ENCODE results near the gene CACNG3.
A peak's percentile ranks its signal among the peaks of the same experiment; 100 is the strongest.

CACNG3 gene

DNA sequence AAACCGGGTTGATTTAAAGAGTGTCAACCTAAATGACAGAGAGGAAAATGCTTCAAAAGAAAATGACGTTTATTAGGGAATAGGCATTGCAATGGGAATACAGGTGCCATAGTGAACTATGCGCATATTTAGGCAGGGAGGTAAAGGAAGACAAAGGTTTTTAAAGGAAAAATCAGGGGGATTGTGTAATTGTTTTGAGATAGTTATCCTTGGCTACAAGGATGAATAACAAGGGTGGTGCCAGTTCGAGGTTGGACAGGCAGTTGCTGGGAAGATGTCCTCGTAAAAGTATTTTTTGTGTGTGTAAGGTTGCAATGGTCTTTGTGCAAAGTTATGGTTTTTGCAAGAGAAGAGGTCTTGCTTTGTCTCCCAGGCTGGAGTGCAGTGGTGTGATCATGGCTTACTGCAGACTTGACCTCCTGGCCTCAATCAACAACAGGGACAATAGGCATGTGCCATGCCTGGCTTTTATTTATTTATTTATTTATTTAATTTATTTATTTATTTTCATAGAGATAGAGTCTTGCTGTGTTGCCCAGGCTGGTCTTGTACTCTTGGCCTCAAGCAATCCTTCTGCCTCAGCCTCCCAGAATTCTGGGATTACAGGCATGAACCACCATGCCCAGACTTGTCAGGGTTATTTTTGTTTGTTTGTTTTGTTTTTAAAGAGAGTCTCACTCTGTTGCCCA is 63.1 kb downstream of the CACNG3 start:
- H3K9me3 ChIP-seq (ENCODE audit: severe bottlenecking): no peaks in the 10 kb centered on the region
- H3K4me3 ChIP-seq (ENCODE audit: low read depth, low read length): no peak overlapping the region
- no peaks in the 10 kb centered on the region for H3K27me3 ChIP-seq (ENCODE audit: insufficient read depth, low read depth, severe bottlenecking)
- no peaks in the 10 kb centered on the region for H3K36me3 ChIP-seq
- DNase-seq: no peak
- TF ChIP-seq, protein P1, sequence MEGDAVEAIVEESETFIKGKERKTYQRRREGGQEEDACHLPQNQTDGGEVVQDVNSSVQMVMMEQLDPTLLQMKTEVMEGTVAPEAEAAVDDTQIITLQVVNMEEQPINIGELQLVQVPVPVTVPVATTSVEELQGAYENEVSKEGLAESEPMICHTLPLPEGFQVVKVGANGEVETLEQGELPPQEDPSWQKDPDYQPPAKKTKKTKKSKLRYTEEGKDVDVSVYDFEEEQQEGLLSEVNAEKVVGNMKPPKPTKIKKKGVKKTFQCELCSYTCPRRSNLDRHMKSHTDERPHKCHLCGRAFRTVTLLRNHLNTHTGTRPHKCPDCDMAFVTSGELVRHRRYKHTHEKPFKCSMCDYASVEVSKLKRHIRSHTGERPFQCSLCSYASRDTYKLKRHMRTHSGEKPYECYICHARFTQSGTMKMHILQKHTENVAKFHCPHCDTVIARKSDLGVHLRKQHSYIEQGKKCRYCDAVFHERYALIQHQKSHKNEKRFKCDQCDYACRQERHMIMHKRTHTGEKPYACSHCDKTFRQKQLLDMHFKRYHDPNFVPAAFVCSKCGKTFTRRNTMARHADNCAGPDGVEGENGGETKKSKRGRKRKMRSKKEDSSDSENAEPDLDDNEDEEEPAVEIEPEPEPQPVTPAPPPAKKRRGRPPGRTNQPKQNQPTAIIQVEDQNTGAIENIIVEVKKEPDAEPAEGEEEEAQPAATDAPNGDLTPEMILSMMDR (IDR thresholded peaks at IDR 0.05; ENCODE audit: low read depth, low read length): no peak
- H3K27ac ChIP-seq: no peak overlapping the region

DNA sequence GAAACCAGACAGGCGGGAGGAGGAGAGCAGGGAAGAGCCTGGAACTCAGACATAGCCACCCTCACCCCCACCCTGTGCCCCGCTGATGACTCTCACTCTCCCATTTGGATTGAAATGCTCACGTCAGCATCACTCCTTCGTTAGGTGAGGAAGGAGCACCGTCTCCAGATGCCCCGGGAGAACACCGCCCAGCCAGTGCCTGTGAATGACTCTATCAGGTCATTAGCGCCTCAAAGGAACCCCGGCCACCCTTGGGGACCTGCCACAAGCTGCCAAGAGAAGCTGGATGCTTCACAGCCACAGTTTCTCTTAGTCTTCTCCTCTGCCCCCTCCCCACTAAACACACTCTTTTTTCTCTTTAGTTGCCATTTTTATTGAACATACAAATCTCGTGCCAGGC is 66.0 kb downstream of the CACNG3 start:
- no peak overlapping the region for H3K4me3 ChIP-seq (ENCODE audit: low read depth, low read length)
- no peak overlapping the region for H3K27ac ChIP-seq
- no peaks in the 10 kb centered on the region for H3K9me3 ChIP-seq (ENCODE audit: severe bottlenecking)
- H3K36me3 ChIP-seq: no peaks in the 10 kb centered on the region
- DNase-seq: no peak
- no peaks in the 10 kb centered on the region for H3K27me3 ChIP-seq (ENCODE audit: insufficient read depth, low read depth, severe bottlenecking)
- TF ChIP-seq, protein P1 (IDR thresholded peaks at IDR 0.05; ENCODE audit: low read depth, low read length): no peak

DNA sequence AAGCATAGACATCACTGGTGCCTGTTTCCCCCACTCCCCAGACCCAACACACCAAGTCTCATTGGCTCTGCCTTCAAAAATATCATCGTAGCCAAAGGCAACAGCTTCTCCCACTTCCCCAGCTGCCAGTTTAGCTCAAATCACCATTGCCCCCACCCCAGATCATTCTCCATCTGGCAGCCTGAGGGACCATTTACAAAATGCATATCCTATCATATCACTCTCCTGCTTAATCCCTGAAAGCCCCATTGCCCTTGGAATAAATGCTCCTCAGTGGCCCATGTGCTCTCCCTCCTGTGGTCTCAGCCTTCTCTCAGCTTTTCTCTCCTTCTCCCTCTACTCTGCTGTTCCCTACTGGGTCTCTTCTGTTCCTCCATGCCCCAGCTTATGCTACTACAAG is 68.3 kb downstream of the CACNG3 start:
- Histone ChIP-seq H3K36me3 (no peaks in the 10 kb centered on the region), H3K4me3 (ENCODE audit: low read depth, low read length) (no peak overlapping the region), H3K9me3 (ENCODE audit: severe bottlenecking) (no peaks in the 10 kb centered on the region), H3K27ac (no peak overlapping the region), H3K27me3 (ENCODE audit: insufficient read depth, low read depth, severe bottlenecking) (no peaks in the 10 kb centered on the region)
- DNase-seq: peak; percentile 43
- TF ChIP-seq, protein P1 (IDR thresholded peaks at IDR 0.05; ENCODE audit: low read depth, low read length): no peak

DNA sequence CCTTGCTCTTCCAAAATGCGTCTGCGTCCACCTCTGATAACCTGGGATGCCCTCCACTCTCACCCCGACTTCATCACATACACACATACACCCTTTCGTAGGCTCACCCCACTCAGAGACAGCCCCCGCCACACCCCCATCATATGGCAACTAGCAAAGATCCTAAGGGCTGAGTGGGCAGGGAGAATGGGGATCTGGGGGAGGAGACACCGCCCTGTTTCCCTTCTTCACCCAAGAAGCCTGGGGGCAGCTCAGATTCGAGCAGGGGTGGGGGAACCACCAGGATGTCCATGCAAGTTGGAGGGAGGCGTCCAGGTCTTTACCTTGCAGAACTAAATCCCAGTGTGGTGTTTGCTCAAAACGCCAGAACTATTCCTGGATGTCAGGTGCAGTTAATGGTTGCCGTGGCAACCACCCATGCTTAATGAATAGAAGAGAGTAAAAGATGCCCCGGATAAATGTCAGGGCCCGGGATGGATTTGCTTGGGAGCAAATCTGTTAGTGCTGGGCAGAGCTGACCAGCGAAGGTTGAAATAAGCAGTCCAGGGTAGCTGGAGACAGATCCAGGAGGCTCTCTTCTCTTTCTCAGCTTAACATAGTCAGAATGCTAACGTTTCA is 72.8 kb downstream of the CACNG3 start:
- Histone ChIP-seq H3K36me3 (no peaks in the 10 kb centered on the region), H3K27me3 (ENCODE audit: insufficient read depth, low read depth, severe bottlenecking) (no peaks in the 10 kb centered on the region), H3K4me3 (ENCODE audit: low read depth, low read length) (no peak overlapping the region), H3K9me3 (ENCODE audit: severe bottlenecking) (no peaks in the 10 kb centered on the region), H3K27ac (no peak overlapping the region)
- DNase-seq: no peak
- TF ChIP-seq, protein P1 (IDR thresholded peaks at IDR 0.05; ENCODE audit: low read depth, low read length): no peak

DNA sequence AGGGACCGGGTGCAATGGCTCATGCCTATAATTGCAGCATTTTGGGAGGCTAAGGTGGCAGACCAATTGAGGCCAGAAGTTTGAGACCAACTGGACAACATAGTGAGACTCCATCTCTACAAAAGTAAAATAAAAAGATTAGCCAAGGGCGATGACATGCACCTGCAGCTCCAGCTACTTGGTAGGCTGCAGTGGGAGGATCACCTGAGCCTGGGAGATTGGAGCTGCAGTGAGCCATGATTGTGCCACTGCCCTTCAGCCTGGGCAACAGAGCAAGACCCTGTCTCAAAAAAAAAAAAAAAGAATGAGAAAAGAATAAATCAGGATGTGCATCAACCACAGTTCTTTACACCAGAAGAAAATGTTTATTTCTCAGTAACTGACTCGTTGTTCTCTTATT is 76.0 kb downstream of the CACNG3 start:
- TF ChIP-seq, protein P1 (IDR thresholded peaks at IDR 0.05; ENCODE audit: low read depth, low read length): no peak
- H3K9me3 ChIP-seq (ENCODE audit: severe bottlenecking): peaks cover 4% of the 10 kb centered on the region
- no peak for DNase-seq
- H3K27me3 ChIP-seq (ENCODE audit: insufficient read depth, low read depth, severe bottlenecking): no peaks in the 10 kb centered on the region
- no peak overlapping the region for H3K27ac ChIP-seq
- no peaks in the 10 kb centered on the region for H3K36me3 ChIP-seq
- no peak overlapping the region for H3K4me3 ChIP-seq (ENCODE audit: low read depth, low read length)

Data from WERI-Rb-1 (cell line).